Skeletal muscle satellite cell (primary cell): Measurements from ENCODE around the gene TMEM245. TPM values are rescaled to one million over a fixed set of nuclear protein-coding genes. Genes with fewer than 3 reads are reported as not detected.
"Not testable (repeated sequence)": the region's sequence is repeated elsewhere in the genome, so short reads cannot be mapped to it uniquely, and the experiment has no call there.

Experiments
- H3K27me3 ChIP-seq: 2 replicates; pipeline ENCODE4 v1.7.0; 2013; ENCODE audit warnings: low read length; ENCODE audit not compliant: control insufficient read depth, insufficient read depth
- H3K36me3 ChIP-seq: 2 replicates; pipeline ENCODE4 v1.7.0; 2013; ENCODE audit warnings: mild to moderate bottlenecking, control low read depth, low read length; ENCODE audit not compliant: insufficient read depth
- H3K4me1 ChIP-seq: 2 replicates; pipeline ENCODE4 v1.7.0; 2013; ENCODE audit warnings: low read length; ENCODE audit not compliant: control insufficient read depth, insufficient read depth
- H3K4me2 ChIP-seq: 2 replicates; pipeline ENCODE4 v1.7.0; 2013; ENCODE audit warnings: mild to moderate bottlenecking, low read length
- H3K4me3 ChIP-seq: 2 replicates; pipeline ENCODE4 v1.7.0; 2013; ENCODE audit warnings: low read length
- H3K9ac ChIP-seq: 2 replicates; pipeline ENCODE4 v1.7.0; 2013; ENCODE audit warnings: mild to moderate bottlenecking, low read depth, low read length, moderate library complexity
- H3K9me3 ChIP-seq: replicated peaks from 2 replicates; pipeline ENCODE4 v1.7.0; 2013; ENCODE audit warnings: mild to moderate bottlenecking, control low read depth, low read length
- small RNA-seq: library from RNA; depleted of rRNA; stranded (forward); fragments of <200 nt; gene quantifications from one replicate; pipeline ENCODE3, GENCODE V24; 2012

The TMEM245 gene

GRCh38 chr9:108972186-108972585 lies 147.6 kb downstream of the TMEM245 start:
- Histone ChIP-seq H3K36me3 (peaks cover 29% of the 10 kb centered on the region), H3K4me3 (no peak overlapping the region)

GRCh38 chr9:108971392-108971791 lies 148.4 kb downstream of the TMEM245 start:
- H3K4me3 ChIP-seq, H3K9me3 ChIP-seq, H3K4me1 ChIP-seq, H3K27me3 ChIP-seq, H3K9ac ChIP-seq, H3K4me2 ChIP-seq: not testable (repeated sequence)
- peaks cover 30% of the 10 kb centered on the region for H3K36me3 ChIP-seq

More at GRCh38 chr9:108972186-108972585, 147.6 kb downstream of the TMEM245 start:
- no peaks in the 10 kb centered on the region for H3K27me3 ChIP-seq
- no peak overlapping the region for H3K4me2 ChIP-seq
- H3K9ac ChIP-seq, result no peak overlapping the region
- no peaks in the 10 kb centered on the region for H3K9me3 ChIP-seq
- peaks cover 3% of the 10 kb centered on the region for H3K4me1 ChIP-seq

GRCh38 chr9:108967916-108968315 lies 151.8 kb downstream of the TMEM245 start:
- H3K4me2 ChIP-seq, result no peak overlapping the region
- no peak overlapping the region for H3K9ac ChIP-seq
- peaks cover 33% of the 10 kb centered on the region for H3K36me3 ChIP-seq
- peaks cover 2% of the 10 kb centered on the region for H3K4me1 ChIP-seq
- no peaks in the 10 kb centered on the region for H3K9me3 ChIP-seq
- H3K4me3 ChIP-seq, result no peak overlapping the region
- H3K27me3 ChIP-seq, result no peaks in the 10 kb centered on the region

Small RNA genes lying within 50 kb of the gene (small RNA-seq; reads per million reads assigned to genes)
- gene MIR32, result 3.9 reads per million, percentile 82 among the genes with 10 or more reads in this experiment
- gene RF00019, result not detected
